Pancreas (tissue), 10 donors: ENCODE measurements around the gene SH3RF3. TPM values are rescaled to one million over a fixed set of nuclear protein-coding genes. Genes with fewer than 3 reads are reported as not detected.

ENCODE experiments used
- ATAC-seq, 4 donors: fragments of 200-7000 bp; cut with Tn5 transposase; one replicate each; pipeline versions ENCODE4 v1.8.0 to v1.9.1; 2020; ENCODE audit warnings: mild to moderate bottlenecking in 4 of 4, moderate library complexity in 4 of 4
- DNase-seq, 6 donors: peaks; one replicate each; pipeline ENCODE4 v3.0.0-alpha.2; 2020
- FAIRE-seq: peaks from 2 replicates; lab custom pipeline; 2012; peaks lifted over from hg19 to GRCh38; lab: Jason Lieb, UNC
- H3K27ac ChIP-seq, 4 donors: fragments of 200-600 bp; sonication (generic); 1 replicate in 3 of 4; 2 replicates in 1 of 4; pipeline versions ENCODE4 v1.5.0 to v1.8.0; 2020
- H3K27me3 ChIP-seq, 4 donors: fragments of 200-600 bp; one replicate each; pipeline ENCODE4 v1.8.0; 2021
- H3K36me3 ChIP-seq, 3 donors: fragments of 200-600 bp; sonication (generic) in 1 of 3; one replicate each; pipeline versions ENCODE4 v1.5.0 to v1.8.0; 2020 to 2021
- H3K4me1 ChIP-seq, 3 donors: fragments of 200-600 bp; one replicate each; pipeline ENCODE4 v1.8.0; 2021
- H3K4me3 ChIP-seq, 4 donors: fragments of 200-600 bp; sonication (generic) in 2 of 4; one replicate each; pipeline versions ENCODE4 v1.5.0 to v1.8.0; 2020 to 2021
- H3K9me3 ChIP-seq, 4 donors: fragments of 200-600 bp; one replicate each; pipeline ENCODE4 v1.8.0; 2021
- CTCF ChIP-seq, 4 donors: fragments of 200-600 bp; sonication (generic) in 3 of 4; IDR thresholded peaks; one replicate each; pipeline versions ENCODE4 v1.5.0 to v1.8.0; 2021; ENCODE audit warnings: antibody characterized with exemption in 4 of 4
- WGBS, 2 donors: extraction: QIAGEN DNeasy Blood & Tissue Kit; methylation state at CpG; one replicate each; pipeline ENCODE4 v1.1.7; 2013; 5-methylcytosine and 5-hydroxymethylcytosine counted together
- intact Hi-C, 3 donors: fragments of 100-400 bp; cut with DNase I; formaldehyde crosslinking; loops; one replicate each; pipeline versions ENCODE4 v1.11.1 to v1.14.2; 2022
- polyA plus RNA-seq, 2 donors: library from polyadenylated mRNA; stranded (reverse); fragments of 200-250 nt; gene quantifications; one replicate each; pipeline ENCODE4 v1.2.3, GENCODE V29; 2013
- total RNA-seq, 6 donors: library from RNA; stranded (reverse); fragmentation: NEBNext Ultra II Directional in 4 of 6; extraction: Animal tissue kit (Norgen Biotek cat#: 25700) in 4 of 6; gene quantifications; one replicate each; pipeline versions ENCODE4 v1.2.1 to v1.2.4, GENCODE V29; 2021 to 2023
- donor health status: healthy with polysubstance abuse.
- donor health status: DM: no; HTN: no; CAD: no; lungs with moderate emphysema.
- donor health status: DM: no; HTN: no; CAD: no.
- donor health status: control.
- donor health status: control.
- donor health status: Bipolar disorder and iron deficiency.
- donor health status: DM: yes; HTN: yes; CAD: no.
- donor health status: DM: no; HTN: no; CAD: no.
- donor health status: DM: no; HTN: no; CAD: no.
- donor health status: DM: yes; HTN: yes; CAD: no.

The SH3RF3 gene
- total and polyA plus RNA-seq, 8 donors, result 1.1 to 3.5 (median 1.8) TPM

- peak in 1 of 6 donors; percentile 17 for DNase-seq
- 59 to 78% methylated on average over 4 of the region's 4 CpGs for WGBS, 2 donors
- intact Hi-C loops, result no loop called here
- H3K4me3 ChIP-seq, result no peak overlapping the region
- ATAC-seq, result no peak
- no peak for TF ChIP-seq CTCF (IDR thresholded peaks at IDR 0.05)
- H3K36me3 ChIP-seq, result no peaks in the 10 kb centered on the region
- no peaks in the 10 kb centered on the region for H3K27me3 ChIP-seq
- FAIRE-seq, result no peak
- no peak overlapping the region for H3K27ac ChIP-seq
- no peaks in the 10 kb centered on the region for H3K4me1 ChIP-seq
- H3K9me3 ChIP-seq, result no peaks in the 10 kb centered on the region
Measured at GRCh38 chr2:109083771-109084170, 45.2 kb upstream of the SH3RF3 start.

- no peaks in the 10 kb centered on the region for H3K4me1 ChIP-seq
- WGBS, 2 donors, result 72 to 84% methylated on average over 3 of the region's 3 CpGs
- no peaks in the 10 kb centered on the region for H3K9me3 ChIP-seq
- H3K27ac ChIP-seq, result no peak overlapping the region
- no peaks in the 10 kb centered on the region for H3K36me3 ChIP-seq
- no peaks in the 10 kb centered on the region for H3K27me3 ChIP-seq
- DNase-seq (peak in 1 of 6 donors; percentile 25), FAIRE-seq (no peak), ATAC-seq (no peak)
- no peak overlapping the region for H3K4me3 ChIP-seq
- intact Hi-C loops, result no loop called here
- TF ChIP-seq CTCF (IDR thresholded peaks at IDR 0.05), result no peak
Measured at GRCh38 chr2:109084341-109084740, 44.7 kb upstream of the SH3RF3 start.

- H3K4me3 ChIP-seq, result no peak overlapping the region
- H3K9me3 ChIP-seq, result no peaks in the 10 kb centered on the region
- DNase-seq (no peak), FAIRE-seq (no peak), ATAC-seq (no peak)
- H3K4me1 ChIP-seq, result no peaks in the 10 kb centered on the region
- H3K27me3 ChIP-seq, result no peaks in the 10 kb centered on the region
- WGBS, 2 donors, result 65 to 74% methylated on average over 11 of the region's 11 CpGs
- intact Hi-C loops, result no loop called here
- no peak for TF ChIP-seq CTCF (IDR thresholded peaks at IDR 0.05)
- no peak overlapping the region for H3K27ac ChIP-seq
- H3K36me3 ChIP-seq, result no peaks in the 10 kb centered on the region
Measured at GRCh38 chr2:109085912-109086742, 42.9 kb upstream of the SH3RF3 start.

GRCh38 chr2:109086743-109087020, 42.3 kb upstream of the SH3RF3 start:
- Histone ChIP-seq H3K27me3 (no peaks in the 10 kb centered on the region), H3K4me1 (no peaks in the 10 kb centered on the region), H3K9me3 (no peaks in the 10 kb centered on the region), H3K36me3 (no peaks in the 10 kb centered on the region), H3K27ac (no peak overlapping the region), H3K4me3 (no peak overlapping the region)
- ATAC-seq (no peak), DNase-seq (no peak), FAIRE-seq (no peak)
- no peak for TF ChIP-seq CTCF (IDR thresholded peaks at IDR 0.05)
- intact Hi-C loops, result no loop called here
- 73 to 76% methylated on average over 2 of the region's 2 CpGs for WGBS, 2 donors

- no peaks in the 10 kb centered on the region for H3K36me3 ChIP-seq
- TF ChIP-seq CTCF (IDR thresholded peaks at IDR 0.05), result no peak
- no peak overlapping the region for H3K4me3 ChIP-seq
- ATAC-seq, result no peak
- no peak for FAIRE-seq
- intact Hi-C loops, result no loop called here
- no peaks in the 10 kb centered on the region for H3K4me1 ChIP-seq
- no peak overlapping the region for H3K27ac ChIP-seq
- peak in 1 of 6 donors; percentile 30 for DNase-seq
- WGBS, 2 donors, result 82 to 87% methylated on average over 11 of the region's 11 CpGs
- no peaks in the 10 kb centered on the region for H3K9me3 ChIP-seq
- H3K27me3 ChIP-seq, result no peaks in the 10 kb centered on the region
Measured at GRCh38 chr2:109087055-109087663, 41.8 kb upstream of the SH3RF3 start.
